Gastroesophageal sphincter (tissue), 4 donors: ENCODE data around the gene RGS9. TPM values are rescaled to one million over a fixed set of nuclear protein-coding genes. Genes with fewer than 3 reads are reported as not detected.
A peak's percentile ranks its signal among the peaks of the same experiment; 100 is the strongest.

Experiments
- ATAC-seq: fragments of 150-250 bp; one replicate; pipeline ENCODE4 v1.9.1; 2016; ENCODE audit warnings: mild to moderate bottlenecking, moderate library complexity
- H3K27ac ChIP-seq, 4 donors: fragments of 200-600 bp; sonication (generic) in 3 of 4; 1 replicate in 3 of 4; 2 replicates in 1 of 4; pipeline ENCODE4 v1.5.1; 2016 to 2019
- H3K27me3 ChIP-seq: fragments of 200-600 bp; sonication (generic); one replicate; pipeline ENCODE4 v1.5.1; 2019
- H3K36me3 ChIP-seq, 2 donors: fragments of 200-600 bp; sonication (generic); one replicate each; pipeline ENCODE4 v1.5.1; 2019; ENCODE audit warnings: control low read depth in 1 of 2
- H3K4me1 ChIP-seq, 3 donors: fragments of 200-600 bp; sonication (generic); 1 replicate in 2 of 3; 2 replicates in 1 of 3; pipeline ENCODE4 v1.5.1; 2016 to 2019; ENCODE audit warnings: control low read depth in 2 of 3
- H3K4me3 ChIP-seq, 2 donors: fragments of 200-600 bp; sonication (generic); one replicate each; pipeline ENCODE4 v1.5.1; 2019; ENCODE audit warnings: mild to moderate bottlenecking in 1 of 2, moderate library complexity in 1 of 2
- H3K9me3 ChIP-seq, 3 donors: fragments of 200-600 bp; sonication (generic); one replicate each; pipeline ENCODE4 v1.5.1; 2017 to 2019; ENCODE audit warnings: control low read depth in 2 of 3
- CTCF ChIP-seq, 4 experiments: fragments of 200-600 bp in 2 of 4; fragments of 450-650 bp in 2 of 4; sonication (generic) in 1 of 4; IDR thresholded peaks; one replicate each; pipeline ENCODE4 v1.5.1; 2017 to 2019; ENCODE audit warnings: antibody characterized with exemption in 4 of 4, mild to moderate bottlenecking in 2 of 4, moderate library complexity in 2 of 4
- EP300 ChIP-seq: sonication (generic); formaldehyde crosslinking; IDR thresholded peaks from one replicate; pipeline ENCODE4 v1.6.1; 2017; ENCODE audit warnings: antibody characterized with exemption, mild to moderate bottlenecking
- POLR2A ChIP-seq, 2 donors: fragments of 450-650 bp; IDR thresholded peaks; one replicate each; pipeline ENCODE4 v1.6.1; 2017; ENCODE audit warnings: antibody characterized with exemption in 2 of 2, mild to moderate bottlenecking in 2 of 2, moderate library complexity in 1 of 2
- POLR2AphosphoS5 ChIP-seq: sonication (generic); formaldehyde crosslinking; IDR thresholded peaks from one replicate; pipeline ENCODE4 v1.6.1; 2017; ENCODE audit warnings: antibody characterized with exemption
- WGBS, 2 donors: methylation state at CpG; one replicate each; pipeline ENCODE4 v1.1.5; 2018; ENCODE audit warnings: low coverage in 1 of 2; 5-methylcytosine and 5-hydroxymethylcytosine counted together
- small RNA-seq, 4 donors: library from RNA; depleted of rRNA; stranded (forward); fragments of <200 nt; gene quantifications; one replicate each; pipeline ENCODE3, GENCODE V24; 2016
- total RNA-seq, 4 donors: library from RNA; depleted of rRNA; stranded (reverse); fragments of >200 nt; gene quantifications; one replicate each; pipeline ENCODE4 v1.1.0, GENCODE V29; 2016

Gene RGS9
- total RNA-seq, 4 donors from 2014 or later = 17.4 to 43.9 (median 40.8) TPM

GRCh38 chr17:65265276-65265675 is 128.1 kb downstream of the RGS9 start:
- H3K4me3 ChIP-seq = no peak overlapping the region
- no peaks in the 10 kb centered on the region for H3K36me3 ChIP-seq
- no peaks in the 10 kb centered on the region for H3K9me3 ChIP-seq
- no peak for ATAC-seq
- no peak for TF ChIP-seq CTCF (IDR thresholded peaks at IDR 0.05)
- no peak for TF ChIP-seq EP300
- no peak for TF ChIP-seq POLR2A (IDR thresholded peaks at IDR 0.05)
- H3K4me1 ChIP-seq = no peaks in the 10 kb centered on the region
- no peaks in the 10 kb centered on the region for H3K27me3 ChIP-seq
- H3K27ac ChIP-seq = no peak overlapping the region

GRCh38 chr17:65268832-65269231 is 131.7 kb downstream of the RGS9 start:
- Histone ChIP-seq H3K27ac (peak overlapping the region in 2 of 4 donors; percentile 62 to 63), H3K9me3 (no peaks in the 10 kb centered on the region), H3K36me3 (no peaks in the 10 kb centered on the region), H3K4me3 (no peak overlapping the region), H3K4me1 (no peaks in the 10 kb centered on the region), H3K27me3 (no peaks in the 10 kb centered on the region)
- 86 to 94% methylated on average over 2 of the region's 2 CpGs for WGBS, 2 donors
- TF ChIP-seq EP300 (no peak), POLR2AphosphoS5 (peak; percentile 26)
- ATAC-seq = no peak

- no peaks in the 10 kb centered on the region for H3K4me1 ChIP-seq
- no peak for ATAC-seq
- TF ChIP-seq EP300 = no peak
- H3K9me3 ChIP-seq = no peaks in the 10 kb centered on the region
- no peak overlapping the region for H3K4me3 ChIP-seq
- no peaks in the 10 kb centered on the region for H3K36me3 ChIP-seq
- H3K27ac ChIP-seq = no peak overlapping the region
- H3K27me3 ChIP-seq = no peaks in the 10 kb centered on the region
- 33 to 62% methylated on average over 9 to 15 of the region's 23 CpGs for WGBS, 2 donors
Measured at GRCh38 chr17:65270499-65271253, 133.5 kb downstream of the RGS9 start.

GRCh38 chr17:65271296-65271695 is 134.1 kb downstream of the RGS9 start:
- no peak for ATAC-seq
- no peaks in the 10 kb centered on the region for H3K36me3 ChIP-seq

More at GRCh38 chr17:65271296-65271695, 134.1 kb downstream of the RGS9 start:
- H3K9me3 ChIP-seq = no peaks in the 10 kb centered on the region
- H3K27me3 ChIP-seq = no peaks in the 10 kb centered on the region
- WGBS, 2 donors = 46 to 69% methylated on average over 3 to 4 of the region's 4 CpGs
- no peaks in the 10 kb centered on the region for H3K4me1 ChIP-seq
- H3K4me3 ChIP-seq = no peak overlapping the region
- TF ChIP-seq POLR2A (IDR thresholded peaks at IDR 0.05) (no peak), CTCF (IDR thresholded peaks at IDR 0.05) (no peak), EP300 (no peak), POLR2AphosphoS5 (no peak)
- H3K27ac ChIP-seq = no peak overlapping the region

Small RNAs within 50 kb of the gene (small RNA-seq; reads per million reads assigned to genes)
- 0 reads per million in 4 donors for gene AC060771.1

Other genes with a start within 250 kb of the RGS9 start
- gene LRRC37A3, start 217.9 kb upstream of the RGS9 start, total RNA-seq = 1 to 10 TPM; 1.7 to 8.1 (median 3.9) TPM
- gene GNA13, start 80.6 kb upstream of the RGS9 start, total RNA-seq = 100 to 1,000 TPM in 1 of 4 donors, 10 to 100 TPM in 3; 60.5 to 103 (median 92.5) TPM